H1 (cell line): Measurements from ENCODE around the gene SCMH1.

ENCODE experiments used
- CTCF ChIP-seq, 3 experiments: IDR thresholded peaks; 1 replicate in 2 of 3; 2 replicates in 1 of 3; pipeline versions ENCODE4 v1.5.1 to v1.6.1; 2011; ENCODE audit warnings: low read length in 3 of 3, mild to moderate bottlenecking in 3 of 3, inconsistent platforms in 2 of 3, low read depth in 1 of 3, moderate library complexity in 1 of 3; ENCODE audit not compliant: insufficient read depth in 1 of 3; ENCODE audit errors: control extremely low read depth in 1 of 3
- EP300 ChIP-seq, 2 experiments: IDR thresholded peaks; 1 replicate in 1 of 2; 2 replicates in 1 of 2; pipeline ENCODE4 v1.6.1; 2011 to 2012; ENCODE audit warnings: low read depth in 2 of 2, low read length in 2 of 2, mild to moderate bottlenecking in 2 of 2, borderline replicate concordance in 1 of 2, inconsistent platforms in 1 of 2, moderate library complexity in 1 of 2
- POLR2AphosphoS5 ChIP-seq: IDR thresholded peaks from 2 replicates; pipeline ENCODE4 v1.6.1; 2011; ENCODE audit warnings: low read depth, low read length

GRCh38 chr1:41268154-41268770 lies 26.2 kb upstream of the SCMH1 start:
- TF ChIP-seq EP300 (IDR thresholded peaks at IDR 0.05; ENCODE audit: borderline replicate concordance in 1 of 2, low read depth in 2 of 2, low read length in 2 of 2) (no peak), CTCF (IDR thresholded peaks at IDR 0.05; ENCODE audit: control extremely low read depth in 1 of 3, insufficient read depth in 1 of 3, low read depth in 1 of 3, low read length in 3 of 3) (peak; percentile 96 to 99 (median 96)), POLR2AphosphoS5 (no peak)
